ENCODE data around the gene BSX. TPM values are rescaled to one million over a fixed set of nuclear protein-coding genes. Genes with fewer than 3 reads are reported as not detected.

The BSX gene
- total RNA-seq, 4 donors from 2014 or later = not detected

- ATAC-seq (ENCODE audit: low FRiP score) (no peak), DNase-seq (ENCODE audit: low spot score) (no peak)
- no peak for TF ChIP-seq CTCF (IDR thresholded peaks at IDR 0.05)
Measured at GRCh38 chr11:122979103-122979814, 2.4 kb downstream of the BSX start.

DNA sequence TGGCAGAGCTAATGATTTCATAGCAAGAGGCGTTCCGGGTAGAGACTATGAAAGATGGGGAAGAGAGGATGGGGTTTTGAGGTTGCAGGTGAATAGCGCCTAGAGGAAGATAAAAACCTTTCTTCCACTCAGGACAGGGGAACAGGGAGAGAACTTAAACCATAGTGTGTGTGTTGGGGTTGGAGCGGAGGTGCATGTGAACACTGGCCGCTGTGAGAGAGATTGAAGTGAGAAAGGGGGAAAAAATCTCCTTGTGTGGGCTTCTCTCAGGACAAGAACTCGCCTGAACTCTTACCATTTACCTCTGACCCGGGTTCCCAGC, 3.4 kb downstream of the BSX start:
- no peak for TF ChIP-seq CTCF (IDR thresholded peaks at IDR 0.05)
- DNase-seq (ENCODE audit: low spot score) = no peak
- no peak for ATAC-seq (ENCODE audit: low FRiP score)

- DNase-seq (ENCODE audit: low spot score) (no peak), ATAC-seq (ENCODE audit: low FRiP score) (no peak)
- TF ChIP-seq CTCF (IDR thresholded peaks at IDR 0.05) = no peak
Measured at GRCh38 chr11:122977470-122978298, 4.0 kb downstream of the BSX start.

- no peak for DNase-seq (ENCODE audit: low spot score)
- no peak for TF ChIP-seq CTCF (IDR thresholded peaks at IDR 0.05)
- ATAC-seq (ENCODE audit: low FRiP score) = no peak
Measured at GRCh38 chr11:122976734-122977469, 4.7 kb downstream of the BSX start.

GRCh38 chr11:122976061-122976733, 5.4 kb downstream of the BSX start:
- ATAC-seq (ENCODE audit: low FRiP score) (no peak), DNase-seq (ENCODE audit: low spot score) (no peak)
- TF ChIP-seq CTCF (IDR thresholded peaks at IDR 0.05) = no peak

DNA sequence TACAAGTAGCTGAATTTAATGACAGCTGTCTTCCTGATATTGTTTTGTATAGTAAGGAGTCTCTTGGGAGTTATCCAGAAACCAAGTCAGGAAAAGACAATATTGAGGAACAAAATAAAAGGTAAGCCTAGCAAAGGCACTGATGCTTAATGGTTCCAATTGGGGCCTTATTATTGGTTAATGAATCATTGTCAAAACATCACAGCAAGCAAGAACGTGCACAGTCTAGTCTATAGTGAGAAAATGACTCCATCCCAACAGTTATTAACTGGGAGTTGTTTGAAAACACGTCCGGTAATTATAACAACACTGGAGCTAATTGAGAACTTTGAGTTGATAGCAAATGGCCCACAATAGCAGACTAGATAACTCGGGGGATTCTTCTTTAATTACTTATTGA, 17.7 kb downstream of the BSX start:
- no peak for TF ChIP-seq CTCF (IDR thresholded peaks at IDR 0.05)
- DNase-seq (ENCODE audit: low spot score) (no peak), ATAC-seq (ENCODE audit: low FRiP score) (no peak)

Measured in omental fat pad (tissue), 4 donors.